Measurements from ENCODE around the gene ATCAY. TPM values are rescaled to one million over a fixed set of nuclear protein-coding genes. Genes with fewer than 3 reads are reported as not detected.
"Not testable (repeated sequence)": the region's sequence is repeated elsewhere in the genome, so short reads cannot be mapped to it uniquely, and the experiment has no call there.

ATCAY gene
- total RNA-seq, 1 donor from 2014 or later = 15.8 TPM

DNA sequence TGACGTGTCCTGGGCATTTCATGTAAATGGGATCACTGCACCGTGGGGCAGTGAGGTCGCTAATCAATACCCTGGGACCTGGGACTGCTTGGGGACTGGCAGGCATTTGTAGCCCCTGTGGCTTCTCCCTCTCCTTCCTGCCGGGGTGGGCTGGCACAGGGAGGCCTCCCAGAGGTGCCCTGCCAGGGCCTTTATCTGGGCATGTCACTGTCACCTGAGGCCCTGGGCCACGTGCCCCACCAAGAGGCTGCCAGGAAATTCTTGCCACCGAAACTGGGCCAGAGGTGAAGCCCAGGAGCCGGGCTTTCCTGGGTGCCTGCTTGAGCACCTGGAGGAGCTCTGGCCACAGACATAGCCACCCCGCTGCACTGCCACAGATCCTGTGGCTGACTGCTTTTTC is 50.6 kb downstream of the ATCAY start:
- Histone ChIP-seq H3K27me3 (peaks cover 28% of the 10 kb centered on the region), H3K27ac (no peak overlapping the region), H3K79me2 (ENCODE audit: low read depth) (no peaks in the 10 kb centered on the region), H3K9me3 (ENCODE audit: low read depth) (no peaks in the 10 kb centered on the region), H3K4me2 (no peak overlapping the region), H3K36me3 (no peaks in the 10 kb centered on the region), H3F3A (ENCODE audit: low read depth) (no peaks in the 10 kb centered on the region), H4K20me1 (ENCODE audit: low read depth) (no peaks in the 10 kb centered on the region), H3K4me3 (no peak overlapping the region), H3K4me1 (no peaks in the 10 kb centered on the region), H3K9ac (no peak overlapping the region), H2AFZ (replicated peaks) (no peak overlapping the region)
- H3K4me1 Mint-ChIP-seq = peaks cover 7% of the 10 kb centered on the region
- H3K27me3 Mint-ChIP-seq (ENCODE audit: insufficient read depth, low read depth) = peaks cover 5% of the 10 kb centered on the region
- H3K4me3 Mint-ChIP-seq = no peak overlapping the region
- no peaks in the 10 kb centered on the region for H3K9me3 Mint-ChIP-seq
- TF ChIP-seq EZH2 (IDR thresholded peaks at IDR 0.05) = no peak
- TF ChIP-seq, protein P1, sequence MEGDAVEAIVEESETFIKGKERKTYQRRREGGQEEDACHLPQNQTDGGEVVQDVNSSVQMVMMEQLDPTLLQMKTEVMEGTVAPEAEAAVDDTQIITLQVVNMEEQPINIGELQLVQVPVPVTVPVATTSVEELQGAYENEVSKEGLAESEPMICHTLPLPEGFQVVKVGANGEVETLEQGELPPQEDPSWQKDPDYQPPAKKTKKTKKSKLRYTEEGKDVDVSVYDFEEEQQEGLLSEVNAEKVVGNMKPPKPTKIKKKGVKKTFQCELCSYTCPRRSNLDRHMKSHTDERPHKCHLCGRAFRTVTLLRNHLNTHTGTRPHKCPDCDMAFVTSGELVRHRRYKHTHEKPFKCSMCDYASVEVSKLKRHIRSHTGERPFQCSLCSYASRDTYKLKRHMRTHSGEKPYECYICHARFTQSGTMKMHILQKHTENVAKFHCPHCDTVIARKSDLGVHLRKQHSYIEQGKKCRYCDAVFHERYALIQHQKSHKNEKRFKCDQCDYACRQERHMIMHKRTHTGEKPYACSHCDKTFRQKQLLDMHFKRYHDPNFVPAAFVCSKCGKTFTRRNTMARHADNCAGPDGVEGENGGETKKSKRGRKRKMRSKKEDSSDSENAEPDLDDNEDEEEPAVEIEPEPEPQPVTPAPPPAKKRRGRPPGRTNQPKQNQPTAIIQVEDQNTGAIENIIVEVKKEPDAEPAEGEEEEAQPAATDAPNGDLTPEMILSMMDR (IDR thresholded peaks at IDR 0.05) = no peak
- no peak for TF ChIP-seq EZH2phosphoT487 (IDR thresholded peaks at IDR 0.05)
- H3K36me3 Mint-ChIP-seq = no peaks in the 10 kb centered on the region
- no peak overlapping the region for H3K27ac Mint-ChIP-seq
- DNase-seq (ENCODE audit: low spot score) = no peak

DNA sequence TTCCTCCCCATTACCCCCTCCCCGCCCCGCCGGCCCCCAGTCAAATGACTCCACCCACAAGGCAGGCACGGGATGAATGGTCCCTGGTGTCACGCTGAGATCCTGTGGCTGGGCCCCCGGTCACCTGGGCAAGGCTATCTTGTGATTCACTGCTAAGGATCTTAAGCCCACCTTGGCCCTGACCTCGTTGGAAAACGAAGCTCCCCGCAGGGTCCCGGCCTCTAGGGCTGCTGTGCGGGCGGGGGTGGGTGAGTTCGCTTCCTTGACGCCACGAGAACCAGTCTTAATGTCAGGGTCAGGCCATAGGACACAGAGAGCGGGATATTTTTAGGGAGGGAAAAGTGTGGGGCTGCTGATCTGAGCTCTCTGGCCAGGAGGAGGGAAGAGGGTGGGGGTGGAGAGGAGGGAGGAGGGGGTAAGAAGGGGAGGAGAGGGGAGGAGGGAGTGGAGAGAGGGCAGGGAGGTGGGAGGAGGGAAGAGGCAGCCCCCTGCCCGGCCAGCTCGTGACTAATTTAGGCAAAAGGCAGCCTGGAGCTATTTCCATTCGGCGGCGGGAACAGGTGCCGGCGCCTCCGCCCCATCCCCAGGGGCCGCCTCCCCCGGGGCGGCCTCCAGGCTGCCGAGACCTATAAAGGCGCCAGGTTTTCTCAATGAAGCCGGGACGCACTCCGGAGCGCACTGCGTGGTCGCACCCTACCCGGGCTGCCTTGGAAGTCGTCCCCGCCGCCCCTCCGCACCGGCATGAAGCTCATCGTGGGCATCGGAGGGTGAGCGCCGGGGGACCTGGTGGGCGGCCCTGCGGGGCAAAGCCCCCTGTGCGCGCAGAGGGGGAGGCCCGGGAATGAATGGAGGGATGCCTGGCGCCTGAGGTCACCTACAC is 52.7 kb downstream of the ATCAY start, which contains the start of gene NMRK2:
Gene NMRK2 (plus strand): TSS at position 139 of the 880 bp plus-strand sequence. CDS start 603 bp downstream, at position 742.
- peaks cover 28% of the 10 kb centered on the region for H3K27me3 ChIP-seq
- Mint-ChIP-seq H3K9me3 (no peaks in the 10 kb centered on the region), H3K27ac (no peak within 1 kb of the TSS), H3K27me3 (ENCODE audit: insufficient read depth, low read depth) (peaks cover 5% of the 10 kb centered on the region), H3K36me3 (no peaks in the 10 kb centered on the region), H3K4me3 (peak within 1 kb of the TSS; percentile 79), H3K4me1 (peaks cover 7% of the 10 kb centered on the region)
- TF ChIP-seq EZH2phosphoT487 (IDR thresholded peaks at IDR 0.05) = peak; percentile 46
- TF ChIP-seq EZH2 (IDR thresholded peaks at IDR 0.05) = peak; percentile 65
- TF ChIP-seq, protein P1 (IDR thresholded peaks at IDR 0.05) = no peak
- H3F3A ChIP-seq (ENCODE audit: low read depth) = no peaks in the 10 kb centered on the region
- peak within 1 kb of the TSS; percentile 47 for H3K4me3 ChIP-seq
- H2AFZ ChIP-seq (replicated peaks) = peak within 1 kb of the TSS; percentile 69
- H3K9me3 ChIP-seq (ENCODE audit: low read depth) = no peaks in the 10 kb centered on the region
- H3K4me1 ChIP-seq = no peaks in the 10 kb centered on the region
- H3K79me2 ChIP-seq (ENCODE audit: low read depth) = no peaks in the 10 kb centered on the region
- H3K36me3 ChIP-seq = no peaks in the 10 kb centered on the region
- no peaks in the 10 kb centered on the region for H4K20me1 ChIP-seq (ENCODE audit: low read depth)
- H3K4me2 ChIP-seq = peak within 1 kb of the TSS; percentile 83
- H3K9ac ChIP-seq = no peak within 1 kb of the TSS
- peak; percentile 57 for DNase-seq (ENCODE audit: low spot score)
- no peak within 1 kb of the TSS for H3K27ac ChIP-seq

DNA sequence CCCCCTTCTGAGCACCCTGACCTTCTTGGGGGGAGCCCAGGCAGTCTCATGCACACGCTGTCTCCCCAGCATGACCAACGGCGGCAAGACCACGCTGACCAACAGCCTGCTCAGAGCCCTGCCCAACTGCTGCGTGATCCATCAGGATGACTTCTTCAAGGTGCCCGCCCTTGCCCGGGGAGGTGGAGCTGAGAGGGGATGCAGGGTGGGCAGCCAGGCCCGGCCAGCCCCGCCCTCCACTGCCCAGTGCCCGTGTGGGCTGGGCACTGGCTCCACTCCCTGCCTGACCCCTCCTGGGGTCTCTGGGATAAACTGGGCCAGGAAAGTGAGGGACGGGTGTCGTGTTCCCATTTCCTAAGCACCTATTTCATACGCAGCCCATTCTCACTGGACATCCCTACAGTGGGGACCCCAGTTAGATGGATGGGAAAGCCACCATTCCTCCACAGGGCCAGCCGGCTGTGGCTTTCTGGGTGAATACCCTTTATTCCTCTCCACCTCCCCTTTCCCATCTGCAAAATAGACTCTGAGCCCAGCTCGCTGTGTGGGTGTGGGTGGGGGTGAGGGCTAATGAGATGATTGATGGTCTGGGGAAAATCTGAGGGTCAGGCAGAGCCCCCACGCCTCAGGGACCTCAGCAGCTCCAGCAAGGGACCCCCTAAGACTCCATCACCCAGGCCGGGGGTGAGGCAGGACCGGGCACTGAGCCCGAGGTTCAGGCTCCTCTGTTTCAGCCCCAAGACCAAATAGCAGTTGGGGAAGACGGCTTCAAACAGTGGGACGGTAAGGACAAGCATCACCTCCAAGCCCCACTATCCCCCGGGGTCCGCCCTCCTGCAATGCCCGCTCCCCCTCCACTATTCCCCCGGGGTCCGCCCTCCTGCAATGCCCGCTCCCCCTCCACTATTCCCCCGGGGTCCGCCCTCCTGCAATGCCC is 56.3 kb downstream of the ATCAY start:
- Histone ChIP-seq H3K4me1 (no peaks in the 10 kb centered on the region), H3K79me2 (ENCODE audit: low read depth) (no peaks in the 10 kb centered on the region), H2AFZ (replicated peaks) (no peak overlapping the region), H3K36me3 (no peaks in the 10 kb centered on the region), H4K20me1 (ENCODE audit: low read depth) (no peaks in the 10 kb centered on the region), H3K4me3 (no peak overlapping the region), H3K27ac (no peak overlapping the region), H3K27me3 (peaks cover 28% of the 10 kb centered on the region), H3K4me2 (no peak overlapping the region), H3K9ac (no peak overlapping the region), H3K9me3 (ENCODE audit: low read depth) (no peaks in the 10 kb centered on the region), H3F3A (ENCODE audit: low read depth) (no peaks in the 10 kb centered on the region)
- peaks cover 7% of the 10 kb centered on the region for H3K4me1 Mint-ChIP-seq
- H3K4me3 Mint-ChIP-seq = no peak overlapping the region
- TF ChIP-seq, protein P1 (IDR thresholded peaks at IDR 0.05) = no peak
- TF ChIP-seq EZH2 (IDR thresholded peaks at IDR 0.05) (no peak), EZH2phosphoT487 (IDR thresholded peaks at IDR 0.05) (no peak)
- H3K9me3 Mint-ChIP-seq = no peaks in the 10 kb centered on the region
- no peaks in the 10 kb centered on the region for H3K36me3 Mint-ChIP-seq
- peaks cover 4% of the 10 kb centered on the region for H3K27me3 Mint-ChIP-seq (ENCODE audit: insufficient read depth, low read depth)
- H3K27ac Mint-ChIP-seq = no peak overlapping the region
- no peak for DNase-seq (ENCODE audit: low spot score)

DNA sequence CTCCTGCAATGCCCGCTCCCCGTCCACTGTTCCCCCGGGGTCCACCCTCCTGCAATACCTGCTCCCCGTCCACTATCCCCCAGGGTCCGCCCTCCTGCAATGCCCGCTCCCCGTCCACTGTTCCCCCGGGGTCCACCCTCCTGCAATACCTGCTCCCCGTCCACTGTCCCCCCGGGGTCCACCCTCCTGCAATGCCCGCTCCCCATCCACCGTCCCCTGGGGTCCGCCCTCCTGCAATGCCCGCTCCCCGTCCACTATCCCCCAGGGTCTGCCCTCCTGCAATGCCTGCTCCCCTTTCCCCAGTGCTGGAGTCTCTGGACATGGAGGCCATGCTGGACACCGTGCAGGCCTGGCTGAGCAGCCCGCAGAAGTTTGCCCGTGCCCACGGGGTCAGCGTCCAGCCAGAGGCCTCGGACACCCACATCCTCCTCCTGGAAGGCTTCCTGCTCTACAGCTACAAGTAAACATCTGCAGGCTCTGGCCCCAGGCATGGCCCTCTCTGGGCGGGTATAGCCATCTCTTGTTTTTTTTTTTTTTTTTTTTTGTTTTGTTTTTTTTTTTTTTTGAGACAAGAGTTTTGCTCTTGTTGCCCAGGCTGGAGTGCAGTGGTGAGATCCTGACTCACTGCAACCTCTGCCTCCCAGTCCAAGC is 57.9 kb downstream of the ATCAY start:
- H3K4me1 Mint-ChIP-seq; H3K4me1 ChIP-seq; H3K36me3 ChIP-seq; H3K9ac ChIP-seq; H3K4me3 Mint-ChIP-seq; H3K9me3 Mint-ChIP-seq; H3F3A ChIP-seq (ENCODE audit: low read depth); H4K20me1 ChIP-seq (ENCODE audit: low read depth); H3K36me3 Mint-ChIP-seq; DNase-seq (ENCODE audit: low spot score); H3K27me3 Mint-ChIP-seq (ENCODE audit: insufficient read depth, low read depth); H3K4me2 ChIP-seq; H3K9me3 ChIP-seq (ENCODE audit: low read depth); H3K27ac Mint-ChIP-seq; H2AFZ ChIP-seq (replicated peaks); H3K4me3 ChIP-seq; H3K27ac ChIP-seq; H3K79me2 ChIP-seq (ENCODE audit: low read depth): not testable (repeated sequence)
- H3K27me3 ChIP-seq = peaks cover 16% of the 10 kb centered on the region
